NCI-H2081 treated with DMSO at 0.1 percent for 48 hours (cell line): ENCODE measurements around the gene MRPS18A.
"Not testable (repeated sequence)": the region's sequence is repeated elsewhere in the genome, so short reads cannot be mapped to it uniquely, and the experiment has no call there.

Experiments
- DNase-seq: peaks from one replicate; lab custom pipeline; 2025; lab: John Stamatoyannopoulos, UW

The MRPS18A gene

DNA sequence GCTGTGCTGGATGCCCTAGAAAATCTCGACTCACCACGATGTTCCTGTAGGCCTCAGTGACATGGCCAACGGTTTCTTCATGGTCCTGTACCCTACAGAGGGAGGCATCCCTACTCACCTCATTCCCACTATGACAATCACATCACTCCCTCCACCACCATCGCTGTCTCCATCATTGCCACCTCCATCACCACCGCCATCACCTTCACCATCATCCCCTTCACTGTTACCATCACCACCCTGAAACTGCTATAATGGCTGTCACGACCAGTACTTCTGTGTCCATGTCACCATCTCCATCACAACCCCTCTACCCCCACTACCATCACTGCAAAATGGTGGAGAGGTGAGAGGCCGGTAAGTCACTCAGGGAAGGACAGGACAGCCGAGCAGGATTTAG lies 29.8 kb upstream of the MRPS18A start:
- no peak for DNase-seq

- DNase-seq: no peak
These were observed 28.5 kb upstream of the MRPS18A start for GRCh38 chr6:43716099-43716498.

DNA sequence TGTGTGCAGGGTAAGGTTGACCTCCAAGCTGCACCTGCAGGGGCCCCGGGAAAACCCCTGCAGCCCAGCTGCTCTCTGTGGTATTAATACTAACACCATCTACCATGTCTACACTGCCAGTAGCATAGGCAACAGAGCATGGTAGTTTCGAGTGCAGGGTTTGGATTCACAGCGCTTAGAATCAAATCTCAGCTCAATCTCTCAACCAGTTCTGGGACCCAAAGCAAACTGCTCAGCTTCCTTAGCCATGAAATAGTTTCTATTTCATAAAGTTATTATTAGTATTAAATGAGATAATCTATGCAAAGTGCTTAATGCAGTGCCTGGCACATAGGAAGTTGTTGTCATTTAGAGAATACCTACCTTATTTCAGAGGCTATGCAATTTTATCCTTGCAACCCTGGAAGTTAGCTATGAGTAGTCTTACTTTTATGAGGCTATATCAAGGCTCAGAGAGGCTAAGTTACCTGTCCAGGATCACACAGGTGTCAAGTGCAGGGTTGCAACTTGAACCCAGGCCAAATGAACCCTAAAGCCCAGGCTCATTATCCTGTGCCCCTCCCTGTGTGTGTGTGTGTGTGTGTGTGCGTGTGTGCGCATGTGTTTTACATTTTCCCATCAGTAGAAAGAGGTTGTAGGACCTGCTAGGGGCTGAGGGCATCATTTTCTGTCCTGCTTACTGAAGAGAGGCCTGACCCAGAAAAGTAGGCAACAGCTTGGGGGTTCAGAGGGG lies 27.6 kb upstream of the MRPS18A start:
- no peak for DNase-seq

GRCh38 chr6:43714311-43715055 lies 26.9 kb upstream of the MRPS18A start:
- DNase-seq: no peak

DNA sequence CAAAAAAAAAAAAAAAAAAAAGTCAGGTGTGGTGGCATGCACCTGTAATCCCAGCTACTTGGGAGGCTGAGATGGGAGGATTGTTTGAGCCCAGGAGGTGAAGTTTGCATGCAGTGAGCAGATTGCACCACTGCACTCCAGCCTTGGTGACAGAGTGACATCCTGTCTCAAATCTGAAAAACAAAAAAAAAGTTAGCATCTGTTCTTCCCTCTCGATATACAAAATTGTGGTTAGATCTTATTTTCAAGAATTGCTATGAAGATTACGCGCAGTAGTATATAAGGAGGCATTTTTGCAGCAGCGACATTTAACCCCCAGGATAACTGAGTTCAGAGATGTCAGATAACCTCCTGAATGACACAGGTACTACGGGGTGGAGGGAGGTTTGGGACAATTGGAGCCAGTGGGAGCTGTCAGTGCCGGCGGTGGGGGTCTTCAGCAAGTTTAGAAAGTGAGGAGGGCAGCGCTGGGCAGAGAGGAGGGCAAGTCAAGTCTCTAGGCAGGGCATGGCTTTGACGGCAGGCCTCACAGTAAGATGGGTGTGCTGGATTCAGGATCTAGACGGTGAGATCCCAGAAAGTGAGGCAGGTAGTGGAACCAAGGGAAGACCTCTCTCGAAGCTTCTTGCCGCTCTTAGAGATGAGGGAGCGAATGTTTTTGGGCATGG lies 26.2 kb upstream of the MRPS18A start:
- DNase-seq: no peak

- DNase-seq: no peak
These were observed 25.0 kb upstream of the MRPS18A start for GRCh38 chr6:43712579-43712978.

DNA sequence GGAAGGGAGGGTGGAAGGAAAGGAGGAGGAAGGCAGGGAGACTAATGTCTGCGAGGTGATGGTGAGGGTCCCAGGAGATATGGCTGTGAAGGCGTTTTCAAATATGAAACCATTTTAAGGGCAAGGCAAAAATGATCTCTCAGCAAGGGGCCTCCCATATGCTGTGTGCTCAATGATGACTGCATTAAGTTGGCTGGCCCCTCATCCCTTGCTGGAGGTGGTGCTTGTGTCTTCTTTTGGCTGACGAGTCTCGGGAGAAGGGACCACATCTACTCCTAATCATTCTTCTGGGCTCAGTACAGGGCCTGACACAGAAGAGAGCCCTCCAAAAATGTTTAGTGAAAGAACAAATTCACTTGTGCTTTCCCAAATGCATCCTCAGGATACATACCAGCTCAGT lies 23.0 kb upstream of the MRPS18A start:
- DNase-seq: no peak

DNA sequence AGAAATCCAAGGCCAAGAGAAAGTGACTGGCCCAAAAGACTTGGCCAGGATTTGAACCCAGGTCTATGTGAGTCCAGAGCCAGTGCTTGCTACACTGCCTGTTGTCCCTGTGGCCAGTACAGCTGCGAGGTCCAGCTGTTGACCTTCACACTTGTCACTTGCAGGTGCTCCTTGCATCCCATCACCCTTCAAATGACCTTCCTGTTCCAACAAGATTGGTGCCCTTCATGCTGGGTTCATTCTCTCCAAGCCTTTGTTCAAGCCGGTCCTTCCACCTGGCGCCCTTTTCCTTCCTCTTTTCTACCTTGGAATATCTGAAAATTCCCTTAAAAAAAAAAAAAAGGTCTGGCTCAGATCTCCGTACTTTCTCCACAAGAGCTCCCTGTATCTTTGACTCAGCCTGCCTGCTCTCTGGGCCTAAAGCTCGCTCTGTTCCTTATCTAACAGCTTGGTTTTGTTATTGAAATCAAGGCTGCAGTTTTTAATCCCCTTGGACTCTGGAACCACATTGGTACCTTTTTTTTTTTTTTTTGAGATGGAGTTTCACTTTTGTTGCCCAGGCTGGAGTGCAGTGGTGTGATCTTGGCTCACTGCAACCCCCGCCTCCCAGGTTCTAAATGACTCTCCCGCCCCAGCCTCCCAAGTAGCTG lies 22.2 kb upstream of the MRPS18A start:
- no peak for DNase-seq

DNA sequence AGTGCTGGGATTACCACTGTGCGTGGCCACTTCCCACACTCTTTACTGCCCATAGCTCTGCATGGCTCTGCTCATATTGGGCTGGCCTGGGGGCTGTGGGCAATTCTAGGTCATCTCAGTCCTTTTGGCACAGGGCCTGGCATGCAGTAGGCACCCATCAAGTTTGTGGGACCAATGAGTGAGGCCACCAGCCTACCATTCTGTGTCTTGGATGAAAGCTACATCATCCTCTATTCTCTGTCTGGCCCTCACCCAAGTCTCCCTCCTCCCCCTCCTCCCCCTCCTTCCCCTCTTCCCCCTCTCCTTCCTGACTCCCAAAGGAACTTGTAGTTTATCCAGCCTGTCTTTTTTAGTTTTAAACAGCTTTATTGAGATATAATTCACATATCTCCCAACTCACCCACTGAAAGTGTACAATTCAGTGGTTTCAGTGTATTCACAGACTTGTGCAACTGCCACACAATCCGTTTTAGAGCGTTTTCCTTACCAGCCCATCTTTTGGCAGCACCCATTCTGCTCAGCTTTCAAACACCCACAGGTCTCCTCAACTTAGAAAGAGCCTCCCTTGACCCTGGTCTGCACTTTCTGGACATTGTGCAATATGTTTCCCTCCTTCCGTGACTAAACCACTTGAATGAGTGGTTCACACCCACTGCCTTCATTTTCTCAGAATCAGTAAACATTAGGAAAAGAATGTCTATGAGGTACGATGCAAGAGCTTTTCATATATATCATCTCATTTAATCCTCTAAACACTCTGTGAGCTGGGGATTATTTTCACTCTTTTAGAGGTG lies 21.5 kb upstream of the MRPS18A start:
- DNase-seq: no peak

DNA sequence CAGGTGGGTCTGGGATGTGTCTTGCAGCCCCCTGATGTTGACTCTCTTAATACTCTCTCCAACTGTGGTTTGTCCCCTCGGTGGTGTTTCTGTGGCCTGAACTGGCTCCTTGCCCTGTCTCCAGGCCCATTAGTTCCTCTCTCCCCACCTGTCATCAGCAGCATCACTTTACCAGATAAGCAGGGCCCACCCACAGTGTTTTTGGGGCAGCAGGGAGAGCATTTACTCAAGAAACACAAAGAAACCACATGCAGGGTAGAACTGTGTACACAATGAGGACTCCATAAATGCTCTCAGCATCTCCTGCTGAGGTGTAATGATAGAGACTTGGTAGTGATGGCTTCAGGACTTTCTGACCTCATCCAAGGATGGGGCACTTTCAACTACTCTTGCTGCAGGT lies 20.2 kb upstream of the MRPS18A start:
- DNase-seq: no peak

- no peak for DNase-seq
These were observed 19.7 kb upstream of the MRPS18A start for GRCh38 chr6:43707269-43707668.

- DNase-seq: no peak
These were observed 19.2 kb upstream of the MRPS18A start for GRCh38 chr6:43706788-43707187.

GRCh38 chr6:43705996-43706395 lies 18.4 kb upstream of the MRPS18A start:
- DNase-seq: no peak

DNA sequence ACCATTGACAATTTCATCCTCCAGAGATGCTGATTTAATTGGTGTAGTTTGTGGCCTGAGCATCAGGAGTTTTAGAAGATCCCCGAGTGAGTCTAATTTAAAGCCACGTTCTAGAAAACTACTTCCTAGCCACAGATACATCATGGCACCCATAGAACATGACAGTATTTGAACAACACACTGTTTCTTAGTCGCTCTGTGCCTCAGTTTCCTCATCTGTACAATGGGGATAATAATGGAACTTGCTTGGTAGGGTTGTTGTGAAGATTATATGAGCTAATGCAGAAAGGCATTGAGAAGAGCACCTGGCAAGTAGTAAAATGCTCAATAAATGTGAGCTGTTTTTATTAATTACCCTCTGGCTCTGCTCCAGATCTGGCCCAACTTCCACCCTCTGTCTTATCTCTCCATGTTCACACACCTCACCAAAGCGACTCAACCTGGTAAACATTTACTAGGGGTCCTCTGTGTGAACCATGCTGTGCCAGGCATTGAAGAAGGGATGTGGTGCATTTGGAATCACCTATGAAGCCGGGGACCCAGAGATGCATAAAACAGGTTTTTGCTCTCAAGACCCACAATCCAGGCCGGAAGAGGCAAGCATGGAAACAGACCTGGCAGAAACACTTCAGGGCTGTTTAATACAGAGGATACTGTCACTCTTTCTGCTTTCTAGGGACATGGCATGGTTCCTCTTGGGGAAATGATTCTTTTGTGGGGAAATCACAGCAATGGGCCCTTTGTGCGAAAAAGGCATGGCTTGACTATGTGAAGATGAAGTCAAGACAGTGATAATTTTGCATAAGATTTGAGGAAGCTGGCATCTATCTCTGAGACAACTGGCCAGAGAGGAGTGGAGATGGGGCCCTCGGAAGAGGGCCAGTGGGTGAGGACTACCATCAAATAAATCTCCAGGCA lies 16.2 kb upstream of the MRPS18A start:
- no peak for DNase-seq

DNA sequence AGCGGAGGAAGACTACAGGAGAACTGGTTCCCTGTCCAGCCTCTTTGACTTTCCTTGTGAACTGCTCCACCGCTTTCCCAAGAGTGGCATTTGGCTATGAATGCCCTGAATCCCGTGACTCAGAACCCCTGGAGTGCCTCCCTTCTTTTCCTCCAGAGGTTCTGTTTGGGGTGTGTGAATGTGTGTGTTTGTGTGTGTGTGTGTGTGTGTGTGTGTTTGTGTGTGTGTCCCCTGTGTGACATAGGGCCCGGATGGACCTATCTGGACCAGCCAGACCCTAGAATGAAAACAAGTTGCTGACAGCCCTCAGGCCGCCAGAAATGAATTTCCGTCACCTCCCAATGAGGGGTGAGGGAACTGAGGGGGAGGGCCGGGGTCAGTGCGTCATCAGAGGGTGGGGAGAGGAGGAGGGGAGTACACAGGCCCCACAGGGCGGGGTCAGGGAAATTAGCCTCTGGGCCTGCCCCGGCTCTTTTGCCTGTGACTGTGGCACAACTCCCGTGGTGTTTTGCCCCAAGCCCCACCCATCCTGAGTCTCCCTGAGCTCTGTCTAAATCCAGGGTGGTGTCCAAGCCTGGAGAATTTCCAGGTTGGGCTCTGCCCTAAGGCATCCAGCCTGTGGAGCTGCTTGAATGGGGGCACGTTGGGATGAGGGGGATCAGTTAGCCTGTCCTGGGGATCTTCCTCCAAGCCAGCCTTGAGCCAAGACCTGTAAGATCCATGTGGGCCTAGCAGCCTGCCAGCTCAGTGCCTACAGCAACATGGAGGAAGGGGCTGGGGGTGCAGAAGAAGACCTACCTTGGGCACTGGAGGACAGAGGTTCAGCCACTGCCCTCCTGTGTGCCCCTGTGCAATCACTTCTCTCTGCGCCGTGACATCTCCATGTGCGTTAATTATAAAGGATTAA lies 15.2 kb upstream of the MRPS18A start:
- no peak for DNase-seq

DNA sequence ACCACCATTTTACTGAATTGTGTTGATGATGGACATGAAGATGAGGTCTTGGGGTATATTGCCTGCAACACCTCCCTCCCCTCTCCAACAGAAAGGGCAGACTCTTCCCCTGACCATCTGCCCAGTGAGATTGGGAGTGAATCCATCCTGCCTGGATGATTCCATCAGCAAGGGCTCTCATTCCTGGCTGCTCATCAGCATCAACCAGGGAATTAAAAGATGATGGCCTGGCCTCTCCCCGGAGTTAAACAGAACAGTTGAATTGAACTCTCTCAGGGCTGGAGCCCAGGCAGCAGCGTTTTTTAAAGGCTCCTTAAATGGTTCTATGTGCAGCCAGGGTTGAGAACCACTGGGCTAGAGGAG lies 14.6 kb upstream of the MRPS18A start:
- no peak for DNase-seq

GRCh38 chr6:43700939-43701560 lies 13.5 kb upstream of the MRPS18A start:
- DNase-seq: not testable (repeated sequence)

DNA sequence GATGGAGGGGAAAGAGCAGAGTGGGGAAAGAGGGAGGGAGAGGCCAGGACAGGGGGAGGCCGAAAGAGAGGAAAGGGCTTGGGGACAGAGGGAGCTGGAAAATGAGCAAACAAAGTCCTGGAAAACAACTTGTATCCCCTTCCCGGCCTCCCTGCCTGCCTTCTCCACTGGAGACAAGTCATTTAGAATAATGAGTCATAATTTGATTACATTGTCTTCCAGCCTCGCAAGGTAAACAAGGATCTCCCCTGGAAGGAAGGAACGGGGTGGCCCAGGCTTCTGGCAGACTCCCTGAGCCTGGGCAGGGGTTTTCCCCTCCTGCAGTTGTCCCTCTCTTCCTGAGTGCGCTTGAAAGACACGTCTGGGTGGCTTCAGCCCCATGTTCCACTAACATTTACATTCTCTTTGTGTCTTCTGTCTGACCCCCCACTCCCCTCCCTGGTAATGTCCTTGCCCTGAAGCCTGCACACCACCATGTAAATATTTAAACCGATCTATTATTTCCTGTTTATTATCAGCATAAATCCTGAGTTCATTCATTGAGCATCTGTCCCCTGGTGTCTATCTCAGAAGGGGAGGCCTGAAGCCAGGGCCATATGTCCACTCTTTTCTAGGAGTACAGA lies 12.1 kb upstream of the MRPS18A start:
- no peak for DNase-seq
